GM21367 (cell line): ENCODE data around the gene DMBX1.

Experiments
- ATAC-seq: cut with Tn5 transposase; IDR thresholded peaks from one replicate; pipeline ENCODE4 v1.9.1; 2021; ENCODE audit not compliant: unreplicated experiment

The DMBX1 gene

DNA sequence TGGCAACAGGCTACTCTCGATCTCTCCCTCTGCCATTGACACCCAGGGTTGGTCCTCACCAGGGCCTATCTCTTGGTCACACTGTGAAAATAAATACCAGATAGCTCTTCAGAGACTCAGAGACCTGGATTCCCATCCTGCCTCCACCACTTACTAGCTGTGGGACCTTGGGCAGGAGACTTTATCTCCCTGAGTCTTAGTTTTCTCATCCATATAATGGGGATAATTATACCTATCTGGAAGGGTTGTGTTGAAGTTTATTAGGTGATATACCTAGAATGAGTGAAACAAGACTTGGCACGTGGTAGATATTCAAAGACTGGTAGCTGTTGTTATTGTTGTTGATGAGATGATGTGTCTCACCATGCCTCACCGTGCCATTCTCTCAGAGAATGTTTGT, 7.4 kb downstream of the DMBX1 start:
- ATAC-seq = no peak

DNA sequence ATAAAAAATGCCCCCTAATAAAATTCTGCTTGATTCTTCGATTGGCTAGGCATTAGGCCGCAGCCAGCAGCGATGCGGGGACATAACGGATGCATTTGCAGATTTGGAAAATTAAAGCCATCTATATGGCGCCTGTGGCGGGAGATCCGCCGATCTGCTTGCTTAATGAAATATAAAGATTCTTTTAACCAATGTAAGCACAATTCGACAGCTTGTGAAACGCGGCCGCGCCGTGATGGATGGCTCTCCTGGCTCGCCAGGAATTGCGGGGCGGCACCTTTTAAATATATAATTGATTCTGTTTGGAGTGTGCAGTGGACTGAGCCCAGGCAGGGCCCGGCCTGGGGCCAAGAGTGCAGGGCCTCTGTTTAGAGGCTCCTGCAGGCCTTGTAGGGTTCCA, 8.0 kb downstream of the DMBX1 start:
- ATAC-seq = no peak

DNA sequence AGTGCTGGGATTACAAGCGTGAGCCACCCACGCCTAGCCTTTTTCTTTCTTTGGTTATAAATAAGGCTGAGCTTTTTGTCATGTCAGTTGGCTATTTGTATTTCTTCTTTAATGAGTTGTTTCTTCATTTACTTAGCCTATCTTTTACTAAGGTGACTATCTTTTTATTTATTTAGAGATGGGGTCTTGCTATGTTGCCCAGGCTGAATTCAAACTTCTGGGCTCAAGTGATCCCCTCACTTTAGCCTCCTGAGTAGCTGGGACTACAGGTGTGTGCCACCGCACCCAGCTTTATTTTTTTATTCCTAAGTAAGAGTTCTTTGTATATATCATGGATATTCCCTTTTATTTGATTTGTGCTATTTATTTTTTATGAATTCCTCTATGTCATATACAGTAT, 11.9 kb downstream of the DMBX1 start:
- ATAC-seq = no peak

- no peak for ATAC-seq
Observed at GRCh38 chr1:46503421-46503820, 13.8 kb downstream of the DMBX1 start.

- no peak for ATAC-seq
Observed at GRCh38 chr1:46506470-46507219, 17.0 kb downstream of the DMBX1 start.

GRCh38 chr1:46508757-46509156, 19.1 kb downstream of the DMBX1 start:
- no peak for ATAC-seq

GRCh38 chr1:46510341-46510997, 20.8 kb downstream of the DMBX1 start:
- no peak for ATAC-seq

GRCh38 chr1:46510998-46511365, 21.3 kb downstream of the DMBX1 start:
- ATAC-seq = no peak

DNA sequence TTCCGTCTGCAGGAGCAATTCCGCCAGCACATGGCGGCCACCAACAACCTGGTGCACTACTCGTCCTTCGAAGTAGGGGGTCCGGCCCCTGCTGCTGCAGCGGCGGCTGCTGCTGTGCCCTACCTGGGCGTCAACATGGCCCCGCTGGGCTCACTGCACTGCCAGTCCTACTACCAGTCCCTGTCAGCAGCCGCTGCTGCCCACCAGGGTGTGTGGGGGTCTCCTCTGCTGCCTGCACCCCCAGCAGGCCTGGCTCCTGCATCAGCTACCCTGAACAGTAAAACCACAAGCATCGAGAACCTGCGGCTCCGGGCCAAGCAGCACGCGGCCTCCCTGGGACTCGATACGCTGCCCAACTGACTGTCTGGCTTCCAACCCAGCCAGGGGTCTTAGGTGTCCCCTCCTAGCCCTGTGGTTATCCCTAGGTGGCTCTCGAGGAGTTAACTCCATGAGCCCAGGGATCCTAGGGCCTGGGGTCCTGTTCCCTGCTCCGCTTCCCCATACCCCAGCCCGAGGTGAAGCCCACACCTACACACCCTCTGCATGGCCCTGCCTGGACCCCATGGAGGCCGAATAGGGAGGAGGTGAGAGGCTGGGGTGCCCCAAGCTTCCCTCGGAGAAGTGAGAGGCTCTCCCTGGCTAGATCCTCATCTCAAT, 22.6 kb downstream of the DMBX1 start:
- no peak for ATAC-seq

DNA sequence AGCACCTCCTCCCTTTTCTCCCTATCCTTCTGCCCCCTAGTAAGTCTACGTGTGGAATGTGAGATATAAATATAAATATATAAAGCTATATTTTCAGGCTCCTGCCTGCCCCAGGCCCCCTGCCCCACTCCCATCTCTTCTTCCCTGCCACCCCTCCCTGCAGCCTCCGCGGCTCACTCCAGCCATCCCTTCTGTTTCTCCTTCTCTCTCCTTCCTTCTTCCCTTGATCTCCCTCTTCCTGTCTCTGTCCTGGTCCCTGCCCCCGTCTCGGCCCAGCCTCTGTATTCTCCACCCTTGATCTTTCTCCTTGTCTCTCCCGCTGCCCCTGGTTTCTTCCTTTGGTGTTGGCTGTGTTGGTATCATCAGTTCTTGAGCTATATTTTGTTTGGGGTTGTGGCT, 23.2 kb downstream of the DMBX1 start:
- no peak for ATAC-seq

DNA sequence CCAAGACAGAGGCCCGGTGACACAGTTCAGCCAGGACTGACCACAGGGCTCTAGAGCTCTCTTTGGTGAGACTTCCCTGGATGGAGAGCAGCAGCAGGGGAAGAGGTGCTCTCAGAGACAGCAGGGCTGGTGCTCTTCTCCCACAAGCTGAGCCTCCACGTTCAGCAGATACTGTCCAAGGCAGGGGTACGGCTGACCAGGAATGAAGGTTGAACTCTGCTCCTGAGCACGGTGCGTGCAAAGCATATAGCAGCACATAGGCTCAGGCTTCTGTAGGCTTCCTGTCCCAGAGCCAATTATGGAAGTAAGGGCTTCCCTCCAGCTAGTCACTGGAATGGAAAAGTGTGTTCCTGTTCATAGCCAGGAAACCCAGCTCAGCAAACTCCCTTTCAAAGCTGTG, 23.9 kb downstream of the DMBX1 start:
- no peak for ATAC-seq

DNA sequence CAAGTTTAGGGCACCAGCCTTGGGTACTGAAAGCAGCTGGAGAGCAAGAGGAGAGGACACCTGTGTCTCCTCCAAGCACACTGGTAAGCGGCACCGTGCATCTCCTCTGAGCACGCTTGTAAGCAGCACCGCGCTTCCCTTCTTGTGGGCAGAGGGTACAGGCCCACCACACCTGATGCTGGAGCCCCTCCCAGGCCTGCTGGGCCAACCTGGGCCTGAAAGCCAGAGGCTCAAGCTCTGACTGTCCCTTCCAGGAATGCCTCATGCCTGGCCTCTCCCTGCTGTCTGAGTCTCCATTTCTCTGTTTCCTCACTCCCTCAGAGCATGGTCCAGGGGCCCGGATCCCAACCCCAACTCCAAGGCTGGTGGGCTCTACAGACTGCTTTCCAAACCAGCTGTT, 25.9 kb downstream of the DMBX1 start:
- ATAC-seq = no peak

GRCh38 chr1:46516200-46516950, 26.7 kb downstream of the DMBX1 start:
- no peak for ATAC-seq

DNA sequence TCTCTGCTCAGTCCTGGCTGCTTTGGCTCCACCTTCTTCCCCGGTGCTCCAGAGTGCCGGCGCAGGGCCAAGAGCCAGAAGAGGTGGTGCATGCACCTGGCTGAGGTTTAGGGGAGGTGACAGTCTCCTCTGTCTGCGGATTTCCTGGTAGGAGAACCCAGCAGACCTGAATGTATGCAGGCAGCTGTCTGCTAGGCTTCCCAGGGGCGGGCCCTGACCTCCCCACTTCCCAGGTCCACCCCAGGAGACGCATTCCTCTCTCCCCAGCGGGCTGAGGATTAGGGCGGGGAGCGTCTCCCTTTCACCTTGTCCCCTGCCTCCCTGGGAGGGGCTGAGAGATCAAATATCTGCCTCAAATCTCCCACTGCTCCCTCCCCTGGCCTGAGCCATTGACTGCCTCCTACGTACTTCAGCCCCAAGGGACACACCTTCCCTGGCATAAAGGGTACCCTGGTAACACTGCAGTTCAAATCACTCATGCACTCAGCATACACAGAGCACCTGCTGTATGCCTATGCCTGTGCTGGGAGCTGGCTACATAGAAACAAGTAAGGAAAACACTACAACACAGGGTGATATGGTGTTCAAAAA, 27.5 kb downstream of the DMBX1 start:
- no peak for ATAC-seq

DNA sequence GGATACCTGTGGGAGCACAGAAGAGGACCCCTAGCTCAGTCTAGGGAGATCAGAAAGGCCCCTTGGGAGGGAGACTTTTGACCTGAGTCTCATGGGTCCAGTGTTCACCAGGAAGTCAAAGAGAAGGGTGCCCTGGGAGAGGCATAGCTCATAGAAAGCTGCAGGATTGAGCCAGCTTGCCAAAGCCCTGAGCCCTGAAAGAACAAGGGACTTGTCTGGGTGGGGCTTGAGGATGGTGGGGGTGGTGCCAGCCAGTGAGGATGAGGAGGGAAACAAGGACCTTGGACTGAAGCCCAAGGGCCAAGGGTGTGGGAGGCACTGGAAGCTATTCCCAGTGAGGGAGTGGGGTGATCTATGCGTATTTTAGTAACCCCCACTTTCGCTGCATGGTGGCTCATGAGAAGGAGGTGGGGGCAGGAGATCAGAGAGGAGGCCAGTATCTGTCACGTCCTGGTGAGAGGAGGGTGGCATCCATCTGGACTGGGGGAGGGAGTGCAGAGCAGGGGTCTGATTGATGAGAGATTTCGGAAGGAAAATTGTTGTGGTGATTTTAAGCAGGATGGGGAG, 28.4 kb downstream of the DMBX1 start:
- no peak for ATAC-seq

- ATAC-seq = no peak
Observed at GRCh38 chr1:46519209-46519608, 29.6 kb downstream of the DMBX1 start.

DNA sequence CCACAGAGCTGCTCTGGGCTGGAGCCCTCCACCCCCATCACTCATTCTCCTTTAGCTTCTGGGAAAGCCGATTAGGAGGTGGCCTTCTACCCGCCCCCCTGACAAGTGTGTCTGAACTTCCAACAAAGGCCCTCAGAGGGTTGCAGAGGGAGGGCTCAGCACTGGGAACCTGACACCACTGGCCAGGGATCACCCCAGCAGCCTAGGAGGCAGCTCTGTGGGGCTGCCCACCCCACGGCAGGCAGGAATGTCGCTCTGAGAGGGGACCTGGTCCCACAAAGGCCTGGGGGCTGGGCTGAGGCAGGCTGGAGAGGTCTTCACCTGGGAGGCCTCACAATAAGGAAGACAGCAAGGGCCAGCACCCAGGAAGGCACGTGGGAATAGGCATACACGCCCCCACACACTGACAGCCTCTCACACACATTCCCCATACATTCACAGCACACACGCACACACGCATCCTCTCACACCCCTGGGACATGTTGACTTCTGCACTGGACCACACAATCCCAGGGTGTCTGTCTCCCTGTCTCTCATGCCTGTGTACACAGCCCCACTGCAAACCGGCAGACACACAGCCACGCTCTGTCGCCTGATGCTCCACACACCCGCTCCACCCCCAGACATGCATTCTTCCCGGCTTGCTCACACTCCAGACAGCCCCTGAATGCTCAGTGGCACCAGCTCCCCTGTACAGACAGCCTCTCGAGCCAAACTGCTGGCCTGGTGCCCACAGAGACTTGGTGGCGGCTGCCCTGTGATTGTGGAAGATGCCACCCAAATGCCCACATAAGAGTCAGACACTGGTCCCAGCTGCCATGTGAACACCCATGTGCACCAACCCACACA, 30.7 kb downstream of the DMBX1 start:
- no peak for ATAC-seq

DNA sequence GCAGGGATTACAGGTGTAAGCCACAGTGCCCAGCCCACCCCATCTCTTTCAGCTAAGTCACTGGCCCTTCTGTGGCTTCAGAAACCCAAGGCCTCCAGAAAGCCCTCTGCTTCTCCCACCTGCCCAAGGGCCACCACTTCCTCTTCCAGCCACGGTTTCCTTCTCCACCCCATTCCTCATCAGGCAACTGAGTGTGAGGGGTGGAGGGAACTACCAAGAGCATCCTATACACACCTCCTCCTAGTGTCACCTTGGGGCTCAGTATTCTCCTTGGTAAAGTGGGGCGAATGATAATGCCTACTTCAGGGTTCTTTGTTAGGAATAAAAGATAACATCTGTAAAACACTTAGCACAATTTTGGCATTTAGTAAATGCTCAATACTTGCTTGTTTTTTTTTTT, 31.8 kb downstream of the DMBX1 start:
- no peak for ATAC-seq

DNA sequence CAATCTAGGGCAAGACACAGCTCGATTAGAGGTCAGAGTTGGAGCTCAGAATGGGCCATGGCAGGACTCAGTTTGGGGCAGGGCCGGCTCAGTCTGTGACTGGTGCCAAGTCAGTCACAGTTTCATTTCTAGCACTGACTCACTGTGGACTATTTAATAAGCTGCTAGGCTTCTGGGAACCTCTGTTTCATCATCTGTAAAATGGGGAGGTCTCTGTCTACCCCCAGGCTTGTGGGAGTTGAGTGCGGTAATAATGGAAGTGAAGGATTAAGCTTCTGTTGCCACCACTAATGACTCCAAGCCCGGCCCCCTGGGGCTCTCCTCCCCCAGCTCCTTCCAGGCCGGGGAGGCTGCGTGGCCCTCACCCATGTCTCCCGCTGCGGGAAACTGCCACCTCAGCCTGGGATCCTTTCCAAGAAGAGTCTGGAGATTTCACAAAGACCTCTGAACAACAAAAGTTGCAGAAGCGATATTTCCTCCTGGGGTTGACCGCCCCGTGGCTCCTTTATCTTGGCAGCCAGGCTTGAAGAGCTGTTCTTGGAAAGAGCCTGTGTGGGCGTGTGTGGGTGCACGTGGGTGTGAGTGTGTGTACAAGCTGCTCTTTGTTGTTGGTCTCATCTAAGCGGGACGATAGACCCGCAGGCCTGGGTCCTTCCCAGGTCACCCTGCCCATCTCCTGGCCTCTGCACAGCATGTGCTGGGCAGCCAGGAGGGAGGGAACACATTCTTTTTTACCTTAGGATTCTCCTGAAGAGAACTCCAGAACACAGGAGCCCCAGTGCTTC, 32.7 kb downstream of the DMBX1 start:
- ATAC-seq = no peak
